Liver (tissue), 3 donors: ENCODE data around the gene ZNF132.

Experiments used
- CTCF ChIP-seq: fragments of 150-350 bp; IDR thresholded peaks from 2 replicates; pipeline ENCODE4 v1.5.1; 2017; ENCODE audit warnings: improper control_type of control experiment, low read depth, low read length; ENCODE audit not compliant: missing input control
- EGR1 ChIP-seq, 2 donors: IDR thresholded peaks; 2 replicates each; pipeline ENCODE4 v1.6.1; 2016 to 2018; ENCODE audit warnings: antibody characterized with exemption in 2 of 2, low read depth in 2 of 2
- FOXA1 ChIP-seq: IDR thresholded peaks from 2 replicates; pipeline ENCODE4 v1.6.1; 2016; ENCODE audit warnings: antibody characterized with exemption
- JUND ChIP-seq, 2 donors: IDR thresholded peaks; 2 replicates each; pipeline ENCODE4 v1.6.1; 2016; ENCODE audit warnings: antibody characterized with exemption in 2 of 2
- RAD21 ChIP-seq, 2 donors: IDR thresholded peaks; 2 replicates each; pipeline ENCODE4 v1.6.1; 2016; ENCODE audit warnings: antibody characterized with exemption in 2 of 2, mild to moderate bottlenecking in 2 of 2
- SP1 ChIP-seq: IDR thresholded peaks from 2 replicates; pipeline ENCODE4 v1.6.1; 2018; ENCODE audit warnings: antibody characterized with exemption, mild to moderate bottlenecking
- TAF1 ChIP-seq: conservative IDR thresholded peaks from 2 replicates; pipeline ENCODE4 v1.6.1; 2016; ENCODE audit warnings: antibody characterized with exemption, mild to moderate bottlenecking
- YY1 ChIP-seq: IDR thresholded peaks from 2 replicates; pipeline ENCODE4 v1.6.1; 2016; ENCODE audit warnings: antibody characterized with exemption, mild to moderate bottlenecking
- donor health status: healthy.
- donor health status: healthy.

- no peak for TF ChIP-seq YY1
- TF ChIP-seq CTCF, result no peak
- TF ChIP-seq EGR1 (IDR thresholded peaks at IDR 0.05; ENCODE audit: low read depth in 2 of 2), result no peak
- no peak for TF ChIP-seq SP1
- no peak for TF ChIP-seq TAF1
- TF ChIP-seq JUND (IDR thresholded peaks at IDR 0.05), result no peak
- no peak for TF ChIP-seq RAD21 (IDR thresholded peaks at IDR 0.05)
- TF ChIP-seq FOXA1, result no peak
Measured at GRCh38 chr19:58398087-58398486, 41.9 kb downstream of the ZNF132 start.
